LNCaP clone FGC (cell line): ENCODE results near the gene TTC3.

ENCODE experiments used
- DNase-seq: peaks from one replicate; pipeline ENCODE4 v3.0.0-alpha.2; 2011; ENCODE audit warnings: low read depth
- H3K4me3 ChIP-seq: 2 replicates; pipeline ENCODE4 v1.5.1; 2011; ENCODE audit warnings: mild to moderate bottlenecking, low read depth, low read length, control low read depth
- CTCF ChIP-seq: IDR thresholded peaks from 2 replicates; pipeline ENCODE4 v1.5.1; 2012; ENCODE audit warnings: mild to moderate bottlenecking; ENCODE audit not compliant: control insufficient read depth, insufficient read depth; ENCODE audit errors: extremely low read depth

The TTC3 gene

DNA sequence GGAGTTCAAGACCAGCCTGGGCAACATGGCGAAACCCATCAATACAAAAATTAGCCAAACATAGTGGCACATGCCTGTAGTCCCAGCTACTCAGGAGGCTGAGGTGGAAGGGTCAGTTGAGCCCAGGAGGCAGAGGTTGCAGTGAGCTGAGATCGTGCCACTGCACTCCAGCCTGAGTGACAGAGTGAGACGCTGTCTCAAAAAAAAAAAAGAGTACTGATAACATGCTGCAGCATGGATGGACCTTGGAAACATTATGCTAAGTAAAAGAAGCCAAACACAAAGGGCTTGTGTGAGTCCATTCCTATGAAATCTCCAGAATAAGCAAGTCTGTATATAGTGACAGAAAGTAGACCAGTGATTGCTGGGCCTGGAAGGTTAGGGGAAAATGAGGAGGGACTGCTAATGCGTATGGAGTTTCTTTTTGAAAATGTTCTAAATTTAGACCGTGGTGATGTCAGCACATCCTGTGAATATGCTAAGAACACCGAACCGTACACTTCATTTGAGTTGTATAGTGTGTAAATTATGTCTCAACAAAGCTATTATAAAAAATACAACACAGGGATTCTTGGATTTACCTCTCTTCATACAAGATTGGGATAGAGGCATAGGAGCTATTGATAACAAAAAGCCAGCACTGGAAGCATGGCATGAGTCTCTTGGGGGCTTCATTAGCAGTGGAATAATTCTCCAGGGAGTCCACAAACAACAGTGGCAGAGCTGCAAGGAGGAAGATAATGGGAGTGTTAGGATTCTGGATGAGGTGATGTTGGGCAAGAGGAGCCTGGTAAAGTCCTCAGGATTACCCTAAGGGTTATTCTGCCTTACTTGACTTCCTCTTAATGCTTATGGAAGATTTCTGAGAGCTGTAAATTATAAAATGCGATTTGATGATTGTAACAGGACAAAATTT lies 73.5 kb downstream of the TTC3 start:
- DNase-seq, result no peak
- no peak overlapping the region for H3K4me3 ChIP-seq
- no peak for TF ChIP-seq CTCF

- DNase-seq, result no peak
- no peak overlapping the region for H3K4me3 ChIP-seq
- TF ChIP-seq CTCF, result no peak
Measured at GRCh38 chr21:37149411-37149810, 76.4 kb downstream of the TTC3 start.

- no peak for TF ChIP-seq CTCF
- DNase-seq, result no peak
- H3K4me3 ChIP-seq, result no peak overlapping the region
Measured at GRCh38 chr21:37153196-37153934, 80.3 kb downstream of the TTC3 start.

DNA sequence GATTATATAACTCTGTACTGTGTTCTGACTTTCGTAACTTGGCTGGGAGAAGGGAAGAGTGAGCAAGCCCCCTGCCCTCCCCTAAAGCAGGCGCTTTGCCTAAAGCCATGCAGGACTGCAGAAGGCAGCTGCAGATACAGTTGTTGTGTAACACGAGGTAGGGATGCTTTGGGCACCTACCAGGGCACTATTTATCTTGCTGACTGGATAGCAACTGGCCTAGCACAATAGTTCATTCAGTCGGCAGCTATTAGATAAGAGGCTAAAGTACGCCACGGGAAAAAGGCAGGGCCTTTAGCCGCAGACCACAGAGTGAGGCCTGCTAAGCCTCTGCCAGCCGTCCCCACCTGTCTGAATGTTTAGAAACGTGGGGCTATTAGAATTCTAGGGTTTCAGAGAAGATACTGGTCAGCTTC lies 80.9 kb downstream of the TTC3 start:
- no peak for TF ChIP-seq CTCF
- no peak overlapping the region for H3K4me3 ChIP-seq
- DNase-seq, result no peak

DNA sequence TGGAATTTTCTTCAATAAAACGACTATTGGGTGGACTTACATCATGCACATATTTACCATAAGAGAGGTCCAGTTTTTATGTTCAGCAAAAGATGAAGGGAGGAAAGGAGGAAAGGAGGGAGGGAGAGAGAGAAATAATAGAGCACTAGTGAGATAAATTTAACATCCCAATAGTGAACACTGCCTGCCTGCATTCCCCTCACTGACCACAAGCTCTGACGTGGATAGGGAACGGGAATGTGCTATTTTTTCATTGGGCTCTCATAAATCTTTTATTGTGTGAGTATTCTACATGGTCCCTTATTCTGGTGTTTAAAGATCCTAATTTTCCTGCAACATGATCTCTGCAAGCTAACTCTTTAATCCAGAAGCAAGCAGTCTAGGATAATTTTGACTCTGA lies 82.1 kb downstream of the TTC3 start:
- no peak for TF ChIP-seq CTCF
- peak; percentile 25 for DNase-seq
- H3K4me3 ChIP-seq, result no peak overlapping the region

DNA sequence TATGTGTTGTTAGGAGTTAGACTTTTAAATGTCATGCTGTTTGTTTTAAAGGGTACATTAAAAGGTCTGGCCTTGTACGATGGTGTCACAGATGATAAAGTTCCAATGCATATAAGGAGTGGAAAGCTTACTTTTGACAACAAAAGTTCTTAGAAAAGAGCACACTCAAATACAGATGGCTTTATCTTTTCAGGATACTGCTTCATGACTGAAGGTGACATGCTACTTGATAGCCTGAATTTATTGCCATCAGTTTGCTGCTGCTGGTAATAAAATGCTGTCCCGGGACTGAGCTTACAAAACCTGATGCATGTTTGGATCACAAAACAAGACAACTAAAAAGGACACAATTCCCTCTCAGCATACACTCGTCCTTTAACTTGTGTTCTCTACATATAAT lies 84.9 kb downstream of the TTC3 start:
- no peak for TF ChIP-seq CTCF
- H3K4me3 ChIP-seq, result no peak overlapping the region
- DNase-seq, result no peak
